Thymus (tissue), 14 donors: ENCODE results near the gene IGSF21. TPM values are rescaled to one million over a fixed set of nuclear protein-coding genes. Genes with fewer than 3 reads are reported as not detected.

ENCODE experiments used
- DNase-seq, 9 donors: peaks; one replicate each; pipeline ENCODE4 v3.0.0-alpha.2; 2013; ENCODE audit warnings: low spot score in 9 of 9, low read depth in 6 of 9, missing footprints in 1 of 9
- H3K27ac ChIP-seq, 2 donors: one replicate each; pipeline ENCODE4 v1.5.1; 2013; ENCODE audit warnings: control low read depth in 1 of 2, low read depth in 1 of 2, low read length in 1 of 2, mild to moderate bottlenecking in 1 of 2, moderate library complexity in 1 of 2
- H3K27me3 ChIP-seq, 2 donors: one replicate each; pipeline ENCODE4 v1.5.1; 2013; ENCODE audit warnings: low read length in 1 of 2; ENCODE audit not compliant: control insufficient read depth in 2 of 2, insufficient read depth in 1 of 2
- H3K36me3 ChIP-seq, 2 donors: one replicate each; pipeline ENCODE4 v1.5.1; 2013; ENCODE audit warnings: low read length in 1 of 2, mild to moderate bottlenecking in 1 of 2, moderate library complexity in 1 of 2; ENCODE audit not compliant: control insufficient read depth in 2 of 2, insufficient read depth in 2 of 2
- H3K4me1 ChIP-seq, 2 donors: one replicate each; pipeline ENCODE4 v1.5.1; 2013; ENCODE audit warnings: low read length in 2 of 2; ENCODE audit not compliant: control insufficient read depth in 2 of 2, insufficient read depth in 2 of 2
- H3K4me3 ChIP-seq, 2 donors: one replicate each; pipeline ENCODE4 v1.5.1; 2013; ENCODE audit warnings: low read length in 2 of 2, control low read depth in 1 of 2, mild to moderate bottlenecking in 1 of 2
- H3K9me3 ChIP-seq, 2 donors: one replicate each; pipeline ENCODE4 v1.5.1; 2013; ENCODE audit warnings: low read length in 1 of 2, mild to moderate bottlenecking in 1 of 2; ENCODE audit not compliant: control insufficient read depth in 2 of 2, insufficient read depth in 1 of 2
- WGBS: extraction: QIAGEN DNeasy Blood & Tissue Kit; methylation state at CpG from one replicate; pipeline ENCODE4 v1.1.7; 2013; 5-methylcytosine and 5-hydroxymethylcytosine counted together
- long read RNA-seq, 10 donors: transcript quantifications; one replicate each; lab custom pipeline, GENCODE V29; 2026
- polyA plus RNA-seq: library from polyadenylated mRNA; stranded (reverse); fragments of 200-250 nt; gene quantifications from one replicate; pipeline ENCODE4 v1.2.3, GENCODE V29; 2013
- total RNA-seq: library from RNA; stranded (reverse); fragments of 120-200 nt; gene quantifications from one replicate; pipeline ENCODE4 v1.2.4, GENCODE V29; 2013
- donor health status: healthy.

The IGSF21 gene
- total RNA-seq (0.85 TPM), polyA plus RNA-seq (2.1 TPM)
- long read RNA-seq, donor 1: 0 reads
- long read RNA-seq, donor 2, partial matches to known transcripts: 0 of 1 reads
- long read RNA-seq, donor 2, other reads (novel, unspliced or antisense): 0 of 1 reads
- long read RNA-seq, donor 3: 0 reads
- long read RNA-seq, donor 4: 0 reads
- long read RNA-seq, donor 5: 0 reads
- long read RNA-seq, donor 6: 0 reads
- long read RNA-seq, donor 7: 0 reads
- long read RNA-seq, donor 8: 0 reads
- long read RNA-seq, donor 9: 0 reads
- long read RNA-seq, donor 10: 0 reads

DNA sequence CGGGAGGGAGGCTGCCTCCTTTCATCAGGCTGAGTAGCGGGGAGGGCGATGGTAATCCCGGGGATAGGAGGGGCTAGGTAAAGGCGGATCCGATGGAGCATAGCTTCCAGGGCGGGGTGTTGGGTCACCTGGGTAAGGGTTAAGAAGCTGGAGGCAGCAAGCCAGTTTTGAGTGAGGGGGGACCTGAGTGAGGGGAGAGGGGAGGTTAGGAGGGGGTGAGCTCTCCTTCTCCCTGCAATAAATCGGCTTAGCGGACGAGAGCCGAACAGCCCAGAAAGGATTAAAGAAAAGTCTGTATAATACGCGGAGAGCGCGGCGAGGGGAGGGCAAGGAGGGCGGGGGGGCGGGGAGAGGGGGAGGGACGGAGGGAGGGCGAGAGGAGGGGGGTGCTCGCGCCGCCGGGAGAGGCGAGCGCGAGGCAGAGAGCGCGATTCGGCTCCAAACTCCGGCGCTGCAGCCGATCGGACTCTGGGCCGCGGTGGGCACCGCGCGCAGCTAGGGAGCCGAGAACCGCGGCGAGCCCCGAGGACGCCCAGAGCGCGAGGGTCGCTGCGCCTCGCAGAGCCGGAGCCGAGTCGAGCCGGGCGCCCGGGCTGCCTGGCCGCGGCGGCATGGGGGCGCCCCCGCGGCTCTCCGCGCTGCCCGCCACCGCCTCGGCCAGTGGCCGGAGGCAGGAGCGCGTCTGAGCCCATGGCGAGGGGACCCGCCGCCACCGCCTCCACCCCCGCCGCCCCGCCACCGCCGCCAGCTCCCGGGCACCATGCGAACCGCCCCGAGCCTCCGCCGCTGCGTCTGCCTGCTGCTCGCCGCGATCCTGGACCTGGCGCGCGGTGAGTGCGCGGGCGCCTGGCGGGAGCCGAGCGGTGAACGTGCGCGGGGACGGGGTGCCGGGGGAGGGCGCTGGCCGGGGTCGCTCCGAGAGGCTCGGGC, at the start of gene IGSF21:
TSS of gene IGSF21 (plus strand) at position 430 of the 930 bp plus-strand sequence. CDS start at position 761, 331 bp downstream.
- no peak for DNase-seq

DNA sequence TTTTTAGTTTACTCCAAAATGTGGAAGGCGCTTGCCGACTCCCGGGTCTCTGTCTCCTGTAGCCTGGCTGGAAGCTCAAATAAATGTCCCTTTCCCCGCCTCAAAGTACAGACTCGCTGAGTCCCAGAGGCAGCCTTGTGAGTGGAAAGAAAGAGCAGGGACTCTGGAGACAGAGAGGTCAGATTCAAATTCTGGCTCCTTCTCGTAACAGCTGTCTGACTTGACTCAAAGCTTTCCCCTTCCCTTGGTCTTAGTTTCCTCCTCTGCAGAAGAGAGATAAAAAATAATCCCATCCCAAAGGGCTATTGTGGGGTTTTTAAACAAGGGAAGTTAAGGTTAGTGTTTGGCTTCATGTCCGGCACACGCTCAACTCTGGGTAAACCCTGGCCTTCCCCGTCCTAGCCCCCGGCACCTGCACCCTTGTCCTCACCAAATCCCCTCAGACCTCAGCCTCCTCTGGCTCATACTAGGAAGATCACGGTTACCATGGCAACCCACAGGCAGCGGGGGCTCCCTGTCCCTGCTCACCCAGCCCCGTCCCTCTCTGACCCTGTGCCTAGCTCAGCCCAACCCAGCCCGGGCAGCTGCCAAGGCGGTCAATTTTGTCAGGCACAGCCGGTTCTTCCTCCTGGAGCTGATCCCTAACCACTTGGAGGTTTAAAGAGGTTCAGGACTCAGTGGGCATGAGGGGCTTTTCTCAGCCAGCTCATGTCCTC, 49.2 kb upstream of the IGSF21 start:
- H3K27ac ChIP-seq: no peak overlapping the region
- H3K4me3 ChIP-seq: no peak overlapping the region
- 76% methylated on average over 16 of the region's 16 CpGs for WGBS
- no peaks in the 10 kb centered on the region for H3K27me3 ChIP-seq
- H3K36me3 ChIP-seq: no peaks in the 10 kb centered on the region
- no peaks in the 10 kb centered on the region for H3K4me1 ChIP-seq
- no peak for DNase-seq
- no peaks in the 10 kb centered on the region for H3K9me3 ChIP-seq

More for the DNA sequence above, at the start of gene IGSF21:
- no peak within 1 kb of the TSS for H3K4me3 ChIP-seq
- H3K36me3 ChIP-seq: no peaks in the 10 kb centered on the region
- WGBS: 6% methylated on average over 108 of the region's 108 CpGs
- H3K9me3 ChIP-seq: peaks cover 0 to 4% of the 10 kb centered on the region in 2 donors
- H3K27ac ChIP-seq: no peak within 1 kb of the TSS
- H3K4me1 ChIP-seq: no peaks in the 10 kb centered on the region
- peaks cover 58 to 66% of the 10 kb centered on the region in 2 donors for H3K27me3 ChIP-seq

DNA sequence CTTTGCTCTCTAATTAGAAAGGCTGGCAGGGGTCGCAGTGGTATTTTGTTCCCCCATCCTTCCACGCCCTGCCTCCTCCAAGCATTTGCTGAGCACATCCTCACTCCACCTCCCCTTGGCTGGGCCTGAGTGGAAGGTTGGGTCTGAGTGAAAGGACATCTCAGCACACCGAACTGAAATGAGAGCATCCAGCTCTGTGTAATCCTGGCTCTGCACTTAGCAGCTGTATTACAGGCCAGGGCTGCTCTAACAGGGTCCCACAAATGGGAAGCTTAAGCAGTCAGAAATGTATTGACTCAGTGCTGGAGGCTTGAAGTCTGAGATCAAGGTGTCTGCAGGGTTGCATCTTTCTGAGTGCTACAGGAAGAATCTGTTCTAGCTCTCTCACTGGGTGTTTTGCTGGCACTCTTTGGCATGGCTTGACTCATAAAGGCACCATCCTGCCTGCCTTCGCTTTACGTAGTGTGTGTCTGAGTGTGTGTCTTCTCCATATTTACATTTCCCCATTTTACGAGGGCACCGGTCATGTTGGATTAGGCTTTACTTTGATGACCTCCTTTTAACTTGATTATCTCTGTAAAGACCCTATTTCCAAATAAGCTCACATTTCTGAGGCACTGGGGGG, 48.5 kb upstream of the IGSF21 start:
- Histone ChIP-seq H3K27ac (no peak overlapping the region), H3K36me3 (no peaks in the 10 kb centered on the region), H3K27me3 (no peaks in the 10 kb centered on the region), H3K4me1 (no peaks in the 10 kb centered on the region), H3K4me3 (no peak overlapping the region), H3K9me3 (no peaks in the 10 kb centered on the region)
- DNase-seq: no peak
- 83% methylated on average over 7 of the region's 7 CpGs for WGBS

DNA sequence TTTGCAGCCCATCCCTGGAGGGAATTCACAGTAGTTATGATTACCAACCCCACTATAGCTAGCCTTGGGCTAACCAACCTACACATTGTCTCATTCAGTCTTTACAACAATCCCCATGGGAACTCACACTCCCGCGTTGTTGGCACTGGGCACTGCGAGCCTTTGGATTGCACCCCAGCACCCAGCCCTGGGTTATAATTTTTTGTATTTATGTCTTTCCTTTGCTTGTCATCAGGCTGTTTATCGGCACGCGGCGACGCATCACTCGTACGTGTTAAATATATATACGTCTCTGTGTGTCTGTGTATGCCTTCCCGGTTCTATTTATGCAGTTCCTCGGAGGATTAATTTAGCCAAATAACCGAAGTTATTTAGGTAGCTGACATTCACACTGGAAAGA, 47.2 kb upstream of the IGSF21 start:
- no peaks in the 10 kb centered on the region for H3K36me3 ChIP-seq
- no peaks in the 10 kb centered on the region for H3K4me1 ChIP-seq
- DNase-seq: no peak
- H3K27ac ChIP-seq: no peak overlapping the region
- no peak overlapping the region for H3K4me3 ChIP-seq
- no peaks in the 10 kb centered on the region for H3K27me3 ChIP-seq
- H3K9me3 ChIP-seq: no peaks in the 10 kb centered on the region
- WGBS: 96% methylated on average over 14 of the region's 14 CpGs

DNA sequence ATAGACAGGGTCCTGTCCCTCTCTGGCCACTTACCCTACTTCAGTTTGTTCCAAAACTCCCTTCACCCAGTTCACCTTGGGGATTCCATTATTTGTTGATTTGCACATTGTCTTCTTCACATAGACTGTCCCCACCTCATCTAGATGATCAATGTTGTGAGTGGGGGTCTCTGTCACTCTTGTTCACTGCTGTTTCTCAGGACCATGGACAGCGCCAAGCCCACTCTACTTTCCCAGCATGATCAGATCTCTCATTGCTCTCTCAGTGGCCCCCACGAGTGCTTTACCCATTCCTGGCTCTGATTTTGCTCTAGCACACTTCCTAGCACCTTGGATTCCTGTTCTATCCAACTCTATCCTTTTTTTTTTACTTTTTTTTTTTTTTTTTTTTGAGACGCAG, 45.4 kb upstream of the IGSF21 start:
- Histone ChIP-seq H3K4me3 (no peak overlapping the region), H3K27ac (no peak overlapping the region), H3K4me1 (no peaks in the 10 kb centered on the region), H3K36me3 (no peaks in the 10 kb centered on the region), H3K9me3 (no peaks in the 10 kb centered on the region), H3K27me3 (no peaks in the 10 kb centered on the region)
- peak in 2 of 9 donors; percentile 2 to 8 for DNase-seq
- 73% methylated on average over 3 of the region's 3 CpGs for WGBS

DNA sequence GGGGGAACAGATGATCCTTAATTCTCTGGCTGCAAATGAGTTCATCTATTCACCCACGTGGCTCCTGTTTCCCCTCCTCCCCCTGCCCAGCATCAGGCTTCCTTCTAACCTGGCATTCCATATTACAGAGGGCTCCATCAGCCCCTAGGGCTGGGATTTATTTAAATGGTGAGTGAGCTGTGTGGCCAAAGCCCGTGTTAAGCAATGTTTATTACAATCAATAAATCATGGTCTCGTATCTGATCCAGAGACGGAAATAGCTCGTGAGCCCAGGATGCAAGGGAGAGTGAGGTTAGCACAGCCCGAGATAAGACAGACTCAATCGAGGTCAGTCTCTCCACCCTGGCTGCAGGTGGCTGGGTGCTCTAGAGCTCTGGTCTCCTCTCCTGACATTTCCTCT, 43.1 kb upstream of the IGSF21 start:
- Histone ChIP-seq H3K36me3 (no peaks in the 10 kb centered on the region), H3K4me3 (no peak overlapping the region), H3K27me3 (no peaks in the 10 kb centered on the region), H3K27ac (no peak overlapping the region), H3K4me1 (no peaks in the 10 kb centered on the region), H3K9me3 (no peaks in the 10 kb centered on the region)
- 33% methylated on average over 7 of the region's 7 CpGs for WGBS
- no peak for DNase-seq

DNA sequence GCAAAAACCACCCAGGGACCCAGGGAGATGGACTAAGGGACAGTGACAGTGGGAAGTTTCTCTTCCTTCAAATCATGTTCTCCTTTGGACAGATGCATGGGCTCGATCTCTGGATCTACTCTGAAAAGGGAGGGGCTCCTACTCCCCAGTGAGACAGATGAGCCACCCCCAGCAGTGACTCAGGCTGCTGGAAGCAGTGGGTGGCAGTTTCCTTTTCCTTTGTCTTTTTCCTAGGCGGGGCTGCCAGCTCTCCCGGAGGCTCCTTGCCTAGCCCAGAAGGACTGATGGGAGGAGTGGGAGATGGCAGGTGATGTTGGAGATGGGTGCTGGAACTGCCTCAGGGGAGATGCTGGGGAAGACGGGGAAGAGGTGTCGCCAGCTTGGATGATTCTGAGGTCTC, 41.0 kb upstream of the IGSF21 start:
- no peaks in the 10 kb centered on the region for H3K9me3 ChIP-seq
- H3K4me1 ChIP-seq: no peaks in the 10 kb centered on the region
- H3K4me3 ChIP-seq: no peak overlapping the region
- H3K27ac ChIP-seq: no peak overlapping the region
- 78% methylated on average over 5 of the region's 5 CpGs for WGBS
- no peaks in the 10 kb centered on the region for H3K27me3 ChIP-seq
- no peaks in the 10 kb centered on the region for H3K36me3 ChIP-seq
- DNase-seq: no peak

DNA sequence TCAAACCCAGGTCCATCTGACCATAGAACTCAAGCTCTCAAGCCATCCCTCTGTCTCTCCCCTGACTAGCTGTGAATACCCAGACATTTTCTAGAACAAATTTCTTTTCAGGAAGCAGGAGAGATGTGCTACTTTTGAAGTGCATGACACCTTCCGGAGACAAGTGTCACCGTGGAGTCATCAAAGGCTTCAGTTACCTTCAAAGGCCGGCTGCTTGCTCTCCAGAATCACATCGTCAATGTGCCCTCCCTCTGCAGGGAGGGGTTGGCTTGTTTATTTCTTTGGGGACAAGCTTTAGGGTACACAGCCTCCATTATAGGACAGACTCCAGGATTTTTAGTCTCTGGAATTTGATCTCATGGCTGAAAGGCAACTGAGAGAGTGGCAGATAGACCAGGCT, 37.7 kb upstream of the IGSF21 start:
- Histone ChIP-seq H3K27ac (no peak overlapping the region), H3K4me1 (no peaks in the 10 kb centered on the region), H3K9me3 (no peaks in the 10 kb centered on the region), H3K36me3 (no peaks in the 10 kb centered on the region), H3K4me3 (no peak overlapping the region), H3K27me3 (no peaks in the 10 kb centered on the region)
- 42% methylated on average over 4 of the region's 4 CpGs for WGBS
- peak in 1 of 9 donors; percentile 3 for DNase-seq
